HG03097 (cell line): ENCODE data around the gene EPB41.
"Not testable (repeated sequence)": the region's sequence is repeated elsewhere in the genome, so short reads cannot be mapped to it uniquely, and the experiment has no call there.

Source experiments
- ATAC-seq: cut with Tn5 transposase; IDR thresholded peaks from one replicate; pipeline ENCODE4 v1.9.1; 2021; ENCODE audit not compliant: unreplicated experiment, low FRiP score

The EPB41 gene

GRCh38 chr1:29124366-29125236 lies 210.2 kb downstream of the EPB41 start:
- no peak for ATAC-seq

DNA sequence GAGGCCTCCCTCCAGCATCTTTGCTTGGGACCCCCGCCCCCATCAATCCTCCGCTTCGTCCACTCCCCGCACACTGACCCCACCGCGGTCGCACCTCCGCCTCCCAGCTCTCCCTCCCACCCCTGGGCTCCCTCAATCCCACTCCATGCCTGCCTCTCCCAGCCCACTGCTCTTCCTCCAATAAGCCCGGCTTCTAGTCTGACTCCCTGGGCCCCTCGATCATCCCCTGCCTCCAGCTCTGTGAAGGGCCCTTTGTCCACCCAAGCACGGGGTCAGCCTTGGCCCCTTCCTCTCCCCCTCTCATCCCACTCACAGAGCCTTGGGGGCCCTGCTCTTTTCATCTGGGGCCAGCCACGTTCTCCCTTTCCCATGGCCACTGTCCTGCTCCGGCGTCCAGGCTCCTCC lies 210.9 kb downstream of the EPB41 start:
- ATAC-seq: no peak

- no peak for ATAC-seq
These were observed 211.4 kb downstream of the EPB41 start for GRCh38 chr1:29125788-29126187.

DNA sequence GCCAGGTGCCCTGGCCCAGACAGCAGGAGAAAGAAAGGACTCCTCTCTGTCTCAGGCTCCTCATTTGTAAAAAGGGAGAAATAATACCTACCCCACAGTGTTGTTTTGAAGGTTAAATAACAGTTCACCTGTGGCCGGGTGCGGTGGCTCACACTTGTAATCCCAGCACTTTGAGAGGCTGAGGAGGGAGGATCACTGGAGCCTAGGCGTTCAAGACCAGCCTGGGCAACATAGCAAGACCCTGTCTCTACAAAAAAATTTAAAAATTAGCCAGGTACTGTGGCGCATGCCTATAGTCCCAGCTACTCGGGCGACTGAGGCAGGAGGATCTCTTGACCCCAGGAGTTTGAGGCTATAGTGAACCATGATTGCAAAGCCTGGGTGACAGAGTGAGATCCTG lies 211.8 kb downstream of the EPB41 start:
- no peak for ATAC-seq

DNA sequence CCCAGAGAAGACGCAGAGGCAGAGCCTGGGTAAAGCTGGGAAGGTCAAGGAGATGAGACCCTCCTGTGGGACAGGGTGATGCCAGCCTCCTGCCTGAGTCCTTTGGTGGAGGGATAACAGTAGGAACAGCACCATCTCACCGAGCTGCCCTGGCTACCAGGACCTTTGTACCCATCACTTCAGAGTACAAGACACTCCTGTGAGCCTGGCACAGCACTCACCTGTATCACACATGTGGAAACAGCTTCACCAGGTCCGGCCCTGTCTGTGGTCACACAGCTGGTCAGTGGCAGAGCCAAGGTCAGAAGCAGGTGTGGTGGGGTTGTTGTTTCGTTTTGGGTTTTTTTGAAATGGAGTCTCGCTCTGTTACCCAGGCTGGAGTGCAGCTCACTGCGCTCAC lies 214.4 kb downstream of the EPB41 start:
- ATAC-seq: no peak

GRCh38 chr1:29129916-29130315 lies 215.5 kb downstream of the EPB41 start:
- ATAC-seq: no peak

DNA sequence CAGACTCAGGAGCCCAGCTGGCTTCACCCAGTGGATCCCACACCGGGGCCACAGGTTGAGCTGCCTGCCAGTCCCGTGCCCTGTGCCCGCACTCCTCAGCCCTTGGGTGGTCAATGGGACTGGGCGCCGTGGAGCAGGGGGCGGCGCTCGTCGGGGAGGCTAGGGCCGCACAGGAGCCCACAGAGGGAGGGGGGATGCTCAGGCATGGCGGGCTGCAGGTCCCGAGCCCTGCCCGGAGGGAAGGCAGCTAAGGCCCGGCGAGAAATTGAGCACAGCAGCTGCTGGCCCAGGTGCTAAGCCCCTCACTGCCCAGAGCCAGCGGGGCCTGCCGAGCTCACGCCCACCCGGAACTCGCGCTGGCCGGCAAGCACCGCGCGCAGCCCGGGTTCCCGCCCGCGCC lies 216.7 kb downstream of the EPB41 start:
- not testable (repeated sequence) for ATAC-seq

DNA sequence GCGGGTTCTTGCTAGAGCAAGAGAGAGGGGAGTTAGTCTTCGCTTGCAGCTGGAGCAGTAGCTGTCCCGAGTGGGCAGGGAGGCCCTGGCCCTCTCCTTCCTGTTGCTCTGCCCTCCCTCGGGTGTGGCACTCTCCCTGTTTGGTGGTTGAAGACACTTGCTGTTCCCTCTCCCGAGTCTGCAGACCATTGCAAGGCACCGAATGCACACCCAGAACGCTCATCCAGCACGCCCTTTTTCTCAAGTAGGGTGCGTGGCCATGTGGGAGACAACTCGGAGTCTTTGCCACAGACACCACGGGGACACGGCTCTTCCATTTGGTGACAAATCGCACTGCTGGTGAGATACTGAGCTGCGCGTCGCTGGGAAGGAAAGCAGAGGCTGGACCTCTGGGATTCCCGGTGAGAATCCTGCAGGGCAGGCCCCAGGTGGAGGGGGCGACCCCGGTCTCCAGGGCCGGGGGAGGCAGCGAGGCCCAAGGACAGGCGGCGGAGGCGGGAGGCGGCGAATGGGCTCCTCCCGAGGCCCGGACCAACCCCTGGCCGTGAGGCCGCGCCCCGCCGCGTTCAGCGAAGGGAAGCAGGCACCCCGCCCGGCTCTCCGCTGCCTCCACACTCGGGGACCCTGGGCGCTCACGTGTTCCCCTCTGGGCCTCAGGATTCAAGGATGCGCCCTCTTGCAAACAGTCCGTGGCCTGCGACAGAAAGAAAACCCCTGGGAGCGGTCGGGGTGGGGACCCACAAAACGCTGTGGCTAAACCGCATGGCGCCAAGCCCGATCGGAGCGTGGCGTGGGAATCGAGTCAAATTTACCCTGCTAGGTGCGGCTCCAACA lies 219.7 kb downstream of the EPB41 start:
- no peak for ATAC-seq

- no peak for ATAC-seq
These were observed 220.3 kb downstream of the EPB41 start for GRCh38 chr1:29134695-29135028.

DNA sequence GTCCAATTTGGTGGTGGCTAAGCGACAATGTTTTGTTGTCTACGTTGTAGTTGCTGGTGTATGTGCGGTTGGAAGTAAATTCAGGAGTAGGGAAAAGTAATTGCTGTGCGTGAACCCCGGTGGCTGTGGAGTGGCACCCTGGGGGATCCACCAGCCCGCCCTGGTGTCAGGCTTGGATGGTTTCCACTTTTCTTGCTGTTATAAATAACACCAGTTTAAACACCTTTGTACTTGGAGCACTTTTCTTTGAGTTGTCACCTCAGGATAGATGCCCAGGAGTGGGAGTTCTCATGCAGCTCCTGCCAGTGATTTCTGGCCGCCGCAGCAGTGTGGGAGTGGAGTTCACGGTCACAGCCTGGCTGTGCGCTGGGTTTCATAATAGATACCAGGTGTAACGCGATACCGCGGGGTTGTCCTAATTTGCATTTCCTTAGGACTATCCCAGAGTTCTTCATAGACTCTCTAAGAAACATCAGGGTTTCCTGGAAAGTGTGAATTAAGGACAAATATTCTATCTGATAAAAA lies 222.1 kb downstream of the EPB41 start:
- ATAC-seq: no peak

GRCh38 chr1:29142714-29143113 lies 228.3 kb downstream of the EPB41 start:
- ATAC-seq: no peak

- no peak for ATAC-seq
These were observed 229.8 kb downstream of the EPB41 start for GRCh38 chr1:29144178-29144577.

- ATAC-seq: no peak
These were observed 231.5 kb downstream of the EPB41 start for GRCh38 chr1:29145739-29146437.

DNA sequence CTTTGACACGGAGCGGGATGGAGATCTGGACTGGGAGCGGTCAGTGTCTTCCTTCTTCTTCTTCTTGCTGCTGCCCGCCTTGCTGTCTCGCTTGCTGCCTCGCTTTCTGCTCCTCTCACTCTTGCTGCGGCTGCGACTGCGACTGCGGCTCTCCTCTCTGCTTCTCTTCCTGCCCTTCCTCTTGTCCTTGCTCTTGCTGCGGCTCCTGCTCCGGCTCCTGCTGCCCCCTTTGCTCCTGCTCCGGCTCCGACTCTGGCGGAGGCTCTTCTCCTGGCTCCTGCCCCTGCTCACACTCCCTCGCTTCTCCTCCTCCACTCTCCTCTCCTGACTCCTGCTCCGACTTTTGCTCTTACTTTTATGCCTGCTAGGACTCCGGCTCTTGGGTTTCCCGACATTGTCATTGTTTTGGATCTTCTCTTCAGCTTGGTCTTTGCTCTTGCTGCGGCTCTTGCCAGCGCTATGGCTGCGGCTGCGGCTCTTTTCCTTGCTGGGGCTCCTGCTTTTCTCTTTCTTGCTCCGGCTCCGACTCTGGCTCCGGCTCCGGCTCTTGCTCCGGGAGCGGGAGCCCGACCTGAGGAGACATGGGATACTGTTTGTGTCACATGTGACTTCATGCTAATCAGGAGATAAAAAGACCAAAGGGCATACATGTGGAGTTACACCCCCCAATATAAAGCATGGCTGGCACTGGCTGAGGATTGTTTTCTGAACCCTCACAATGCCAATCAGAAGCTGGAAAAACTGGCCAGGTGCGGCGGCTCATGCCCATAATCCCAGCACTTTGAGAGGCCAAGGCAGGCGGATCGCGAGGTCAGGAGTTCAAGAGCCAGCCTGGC lies 234.5 kb downstream of the EPB41 start:
- ATAC-seq: no peak

DNA sequence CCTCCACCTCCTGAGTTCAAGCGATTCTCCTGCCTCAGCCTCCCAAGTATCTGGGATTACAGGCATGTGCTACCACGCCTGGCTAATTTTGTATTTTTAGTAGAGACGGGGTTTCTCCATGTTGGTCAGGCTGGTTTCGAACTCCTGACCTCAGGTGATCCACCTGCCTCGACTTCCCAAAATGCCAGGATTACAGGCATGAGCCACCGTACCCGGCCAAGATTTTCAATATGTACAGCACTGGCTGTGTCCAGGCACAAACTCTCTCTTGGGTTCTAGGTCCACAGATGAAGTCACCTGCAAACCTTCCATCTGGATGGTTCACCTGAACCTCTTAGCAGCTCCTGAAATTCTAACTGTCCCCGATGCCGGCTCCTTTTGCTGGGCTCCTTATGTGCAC lies 236.0 kb downstream of the EPB41 start:
- ATAC-seq: not testable (repeated sequence)

DNA sequence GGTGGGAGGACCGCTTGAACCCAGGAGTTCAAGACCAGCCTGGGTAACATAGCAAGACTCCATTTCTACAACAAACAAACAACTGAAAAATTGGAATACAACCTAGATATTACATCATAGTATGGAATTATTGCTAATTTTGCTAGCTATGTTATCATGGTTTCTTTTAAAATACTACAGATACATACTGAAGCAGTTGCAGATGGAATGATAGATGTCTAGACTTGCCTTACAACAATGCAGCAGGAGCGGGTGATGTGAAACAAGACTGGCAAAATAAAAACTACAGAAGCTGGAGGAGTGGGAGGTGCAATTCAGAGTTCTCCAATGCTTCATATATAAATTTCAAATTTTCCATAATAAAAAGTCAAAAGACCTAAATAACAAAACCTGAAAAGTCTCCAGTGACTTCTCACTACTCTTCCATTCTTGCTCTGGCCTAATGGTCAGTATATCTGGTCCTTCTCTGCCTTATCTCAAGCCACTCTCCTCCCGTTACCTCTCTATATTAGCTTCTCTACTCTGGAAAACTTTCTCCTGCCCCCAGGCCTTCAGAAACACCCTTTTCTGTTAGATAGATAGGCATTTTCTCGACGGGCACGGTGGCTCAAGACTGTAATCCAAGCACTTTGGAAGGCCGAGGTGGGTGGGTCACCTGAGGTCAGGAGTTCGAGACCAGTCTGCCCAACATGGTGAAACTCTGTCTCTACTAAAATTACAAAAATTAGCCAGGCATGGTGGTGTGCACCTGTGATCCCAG lies 237.9 kb downstream of the EPB41 start:
- no peak for ATAC-seq

DNA sequence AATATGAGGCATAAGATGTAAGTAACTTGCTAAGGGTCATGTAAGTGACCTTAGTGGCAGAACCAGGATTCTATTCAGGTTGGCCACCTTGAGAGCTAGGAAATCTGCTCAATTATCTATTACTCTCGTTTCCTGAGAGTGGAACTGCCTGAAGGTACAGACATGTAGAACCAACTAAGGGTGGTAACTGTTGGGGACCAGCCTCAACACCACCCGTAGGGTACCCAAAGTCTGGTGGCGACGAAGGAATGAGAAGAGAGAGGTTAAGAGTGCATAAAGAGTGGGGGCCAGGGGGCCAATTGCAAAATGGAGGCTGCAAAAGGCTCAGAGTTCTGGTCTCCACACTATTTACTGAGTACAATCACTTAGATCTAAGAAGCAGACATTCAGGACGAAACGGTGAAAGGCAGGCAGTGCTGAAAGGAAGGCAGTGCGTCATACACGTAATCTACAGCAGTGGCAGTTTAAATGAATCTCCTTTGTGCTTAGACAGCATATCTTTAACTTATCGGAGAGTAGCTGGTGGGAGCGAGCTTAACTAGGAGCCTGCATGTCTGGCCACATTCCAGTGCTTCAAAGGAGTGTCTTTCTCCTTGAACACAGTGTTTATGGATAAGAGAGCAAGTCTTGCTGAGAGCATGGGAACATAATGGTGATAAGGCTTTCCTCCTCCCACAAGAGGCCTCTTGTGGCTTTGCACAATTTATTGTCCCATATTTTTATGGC lies 242.3 kb downstream of the EPB41 start:
- ATAC-seq: no peak

DNA sequence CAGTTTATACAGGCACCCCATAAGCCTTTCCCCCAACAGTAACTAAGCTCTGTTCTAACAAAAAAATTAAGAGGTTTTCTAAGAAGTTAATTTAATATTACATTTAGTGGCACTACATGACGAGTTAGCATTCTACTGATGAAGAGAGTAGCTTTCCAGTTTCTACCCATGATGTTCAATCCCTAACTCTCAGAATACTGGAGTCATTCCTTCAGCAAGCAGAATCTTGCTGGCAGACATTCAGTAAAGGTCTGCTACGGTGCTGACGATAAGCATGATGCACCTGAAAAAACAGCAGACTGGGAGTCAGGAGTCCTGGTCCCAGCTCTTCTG lies 242.9 kb downstream of the EPB41 start:
- no peak for ATAC-seq

GRCh38 chr1:29159773-29160172 lies 245.4 kb downstream of the EPB41 start:
- no peak for ATAC-seq
